GM19351 (cell line): ENCODE measurements around the gene GALNT13.

Source experiments
- ATAC-seq: cut with Tn5 transposase; IDR thresholded peaks from one replicate; pipeline ENCODE4 v1.9.1; 2021; ENCODE audit warnings: mild to moderate bottlenecking, moderate library complexity; ENCODE audit not compliant: unreplicated experiment

Gene GALNT13

DNA sequence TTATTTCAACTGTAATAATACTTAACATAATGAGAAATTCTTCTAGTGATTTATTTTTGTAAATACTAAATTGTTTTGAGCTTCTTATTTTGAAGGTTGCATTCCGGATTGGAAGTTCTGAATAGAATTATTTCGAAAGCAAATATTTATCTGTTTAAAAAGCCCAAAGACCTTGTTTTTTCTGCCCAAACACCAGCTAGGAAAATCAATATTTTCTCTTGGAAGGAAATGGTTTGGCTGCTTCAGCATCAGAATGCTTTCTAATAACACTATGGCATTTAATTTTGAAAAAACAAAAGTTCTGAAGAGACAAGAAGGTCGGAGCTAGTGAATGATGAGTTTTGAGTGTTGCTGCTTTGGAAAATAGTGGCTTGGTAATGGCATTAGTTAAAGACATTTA lies 522.9 kb downstream of the GALNT13 start:
- ATAC-seq = no peak

DNA sequence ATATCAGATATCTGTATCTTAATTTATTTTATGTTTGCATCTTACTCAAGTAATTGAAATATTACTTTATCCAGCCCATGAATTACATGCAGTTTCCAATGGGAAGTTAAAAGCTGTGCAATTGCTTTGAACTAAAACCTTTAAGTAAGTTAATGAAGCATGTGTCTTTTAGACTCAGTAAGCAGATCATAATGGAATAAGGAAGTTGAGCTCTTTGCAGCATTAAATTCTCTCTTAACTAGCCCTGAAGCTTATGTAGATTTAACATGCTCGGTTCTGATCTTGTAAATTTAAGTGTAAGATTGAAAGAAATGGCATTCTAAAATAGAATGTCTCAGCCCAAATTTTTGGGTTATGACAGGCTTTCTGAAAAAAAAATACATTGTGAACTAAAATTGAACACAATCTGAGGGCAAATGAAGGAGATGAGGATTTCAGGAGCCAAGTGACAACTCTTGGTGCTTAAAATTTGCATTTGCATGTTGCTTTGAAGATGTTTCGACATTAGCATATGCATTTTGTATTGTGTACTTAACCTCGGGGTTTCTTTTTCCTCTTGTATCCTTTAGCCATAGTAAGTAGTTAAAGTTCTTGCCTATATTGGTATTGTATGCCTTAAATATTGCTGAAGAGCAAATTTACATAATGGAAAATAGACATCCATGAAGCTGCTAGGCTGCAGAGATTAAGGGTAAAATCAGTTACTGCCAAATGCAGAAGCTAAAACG lies 529.0 kb downstream of the GALNT13 start:
- no peak for ATAC-seq

DNA sequence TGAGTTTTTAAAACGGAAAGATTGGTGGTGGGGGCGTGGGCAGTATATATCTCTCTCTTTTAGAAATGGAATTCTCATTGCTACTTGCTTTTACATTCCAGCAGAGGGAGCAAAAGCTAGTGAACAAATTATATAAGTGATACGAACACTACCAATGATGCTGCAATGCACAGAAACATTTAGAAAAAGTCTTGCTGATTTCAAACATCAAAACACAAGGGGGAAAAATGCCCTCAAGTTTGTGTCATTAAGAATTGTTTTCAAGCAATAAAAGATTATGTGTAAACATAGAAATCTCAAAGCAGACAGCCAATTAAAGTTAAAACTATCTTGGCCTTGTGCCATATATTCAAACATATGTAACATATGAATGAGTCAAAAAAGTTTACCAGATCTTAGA lies 530.5 kb downstream of the GALNT13 start:
- ATAC-seq = peak; percentile 80

GRCh38 chr2:154403242-154403790 lies 531.6 kb downstream of the GALNT13 start:
- no peak for ATAC-seq

- ATAC-seq = no peak
Measured at GRCh38 chr2:154408786-154409185, 537.1 kb downstream of the GALNT13 start.

DNA sequence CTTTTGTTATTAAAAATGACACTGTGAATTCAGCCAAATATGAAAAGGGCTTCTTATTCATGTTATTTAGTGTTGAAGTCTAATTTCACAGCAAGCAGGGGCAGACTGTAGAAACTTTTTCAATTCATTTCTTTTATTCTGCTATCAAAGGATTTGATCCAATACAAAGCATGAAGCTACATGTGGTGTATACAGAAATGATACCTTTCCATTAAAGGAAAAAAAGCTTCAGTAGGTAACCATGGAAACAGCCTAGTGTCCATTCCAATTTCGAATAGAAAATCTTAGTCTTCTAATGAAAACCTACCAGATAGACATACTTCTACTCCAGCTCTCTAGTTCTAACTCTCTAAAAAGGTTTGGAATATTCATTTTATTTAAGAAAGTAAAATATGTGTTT lies 550.5 kb downstream of the GALNT13 start:
- no peak for ATAC-seq

GRCh38 chr2:154425994-154426393 lies 554.3 kb downstream of the GALNT13 start:
- ATAC-seq = no peak

DNA sequence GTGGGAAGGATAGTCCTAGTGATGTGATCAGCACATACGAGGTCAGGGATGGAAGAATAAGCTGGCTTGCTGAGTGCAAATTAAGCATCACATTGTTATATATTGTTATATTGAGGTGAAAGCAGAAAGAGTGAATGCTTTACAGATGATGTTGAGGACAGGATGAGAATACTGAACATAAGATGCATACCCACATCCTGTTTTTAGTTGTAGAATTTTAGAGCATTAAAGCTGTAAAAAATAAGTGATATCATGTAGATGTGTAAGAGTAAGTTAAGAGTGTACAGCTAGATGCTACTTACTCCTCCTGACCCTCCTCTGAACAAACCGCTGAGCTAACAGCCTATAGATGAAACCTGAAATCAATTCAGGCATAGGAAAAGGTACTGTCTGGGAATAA lies 555.7 kb downstream of the GALNT13 start:
- ATAC-seq = no peak

- no peak for ATAC-seq
Measured at GRCh38 chr2:154428022-154428421, 556.3 kb downstream of the GALNT13 start.

DNA sequence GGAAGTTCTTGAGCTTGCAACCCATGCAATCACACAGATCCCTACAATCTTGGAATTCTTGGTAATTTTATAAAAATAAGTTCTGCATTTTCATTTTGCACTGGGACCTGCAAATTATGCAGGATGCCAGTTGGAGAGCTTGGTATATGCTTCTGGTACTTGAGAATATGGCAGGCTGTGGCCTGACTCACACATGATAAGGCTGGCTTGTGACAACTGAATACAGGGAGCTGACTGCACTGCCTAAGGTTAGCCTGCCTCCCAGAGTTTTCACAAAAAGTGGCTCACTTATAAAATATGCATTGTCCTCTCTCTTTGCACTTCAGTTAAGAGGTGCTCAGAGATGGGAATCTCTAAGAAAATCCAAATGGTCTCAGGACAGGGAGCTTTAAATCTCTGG lies 561.3 kb downstream of the GALNT13 start:
- ATAC-seq = no peak

- no peak for ATAC-seq
Measured at GRCh38 chr2:154437104-154437503, 565.4 kb downstream of the GALNT13 start.

DNA sequence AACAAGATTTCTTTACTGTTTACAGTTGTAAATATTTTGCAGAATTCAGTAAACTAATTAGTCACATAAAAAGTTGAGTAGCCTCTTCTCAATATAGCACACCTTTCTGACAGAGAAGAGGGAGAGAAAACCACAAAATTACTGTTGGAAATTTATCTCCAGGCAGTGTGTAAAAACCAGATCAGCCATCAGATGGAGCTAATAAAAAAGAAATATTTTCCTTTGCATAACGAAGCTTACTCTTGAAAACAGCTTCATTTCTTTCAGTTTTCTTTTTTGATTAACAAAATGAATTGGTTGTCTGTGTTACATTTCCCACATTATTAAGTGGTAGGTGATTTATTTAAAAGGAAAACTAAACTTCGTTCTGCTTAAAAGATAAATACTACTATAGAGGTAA lies 567.4 kb downstream of the GALNT13 start:
- ATAC-seq = no peak

DNA sequence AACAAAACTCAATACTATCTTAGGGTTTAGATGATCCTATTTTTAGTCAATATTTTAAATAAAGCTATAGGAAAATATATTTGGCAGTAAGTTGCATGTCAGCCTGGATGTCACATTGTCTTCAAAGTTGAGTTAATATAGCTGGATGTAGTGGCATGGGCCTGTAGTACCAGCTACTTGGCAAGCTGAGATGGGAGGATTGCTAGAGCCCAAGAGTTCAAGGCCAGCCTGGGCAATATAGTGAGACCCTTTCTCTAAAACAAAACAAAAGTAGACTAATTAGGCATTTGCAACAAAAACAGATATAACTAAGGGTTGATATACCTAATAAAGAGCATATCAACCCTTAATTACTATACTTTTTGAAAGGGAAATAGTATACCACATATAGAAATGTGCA lies 572.2 kb downstream of the GALNT13 start:
- ATAC-seq = no peak

DNA sequence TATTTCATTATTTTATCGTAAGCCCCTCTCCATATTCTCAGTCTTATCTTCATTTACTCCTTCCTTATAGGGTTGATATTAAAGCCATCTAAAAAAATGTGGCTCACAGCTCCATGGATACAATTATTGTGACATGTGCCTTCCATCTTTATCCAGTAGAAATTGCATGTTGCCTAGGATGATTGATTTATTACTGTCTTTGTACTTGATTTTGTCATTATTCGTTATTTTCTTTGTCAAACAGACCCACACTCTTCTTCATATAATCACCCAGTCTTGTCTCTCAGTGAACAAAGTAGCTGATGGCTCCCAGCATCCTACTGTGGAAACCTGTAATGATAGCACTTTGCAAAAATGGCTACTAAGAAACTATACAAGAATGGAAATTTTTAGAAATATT lies 574.6 kb downstream of the GALNT13 start:
- ATAC-seq = no peak

GRCh38 chr2:154447727-154448418 lies 576.2 kb downstream of the GALNT13 start:
- no peak for ATAC-seq

- ATAC-seq = no peak
Measured at GRCh38 chr2:154449951-154450658, 578.4 kb downstream of the GALNT13 start.

GRCh38 chr2:154452471-154452870 lies 580.7 kb downstream of the GALNT13 start:
- no peak for ATAC-seq

DNA sequence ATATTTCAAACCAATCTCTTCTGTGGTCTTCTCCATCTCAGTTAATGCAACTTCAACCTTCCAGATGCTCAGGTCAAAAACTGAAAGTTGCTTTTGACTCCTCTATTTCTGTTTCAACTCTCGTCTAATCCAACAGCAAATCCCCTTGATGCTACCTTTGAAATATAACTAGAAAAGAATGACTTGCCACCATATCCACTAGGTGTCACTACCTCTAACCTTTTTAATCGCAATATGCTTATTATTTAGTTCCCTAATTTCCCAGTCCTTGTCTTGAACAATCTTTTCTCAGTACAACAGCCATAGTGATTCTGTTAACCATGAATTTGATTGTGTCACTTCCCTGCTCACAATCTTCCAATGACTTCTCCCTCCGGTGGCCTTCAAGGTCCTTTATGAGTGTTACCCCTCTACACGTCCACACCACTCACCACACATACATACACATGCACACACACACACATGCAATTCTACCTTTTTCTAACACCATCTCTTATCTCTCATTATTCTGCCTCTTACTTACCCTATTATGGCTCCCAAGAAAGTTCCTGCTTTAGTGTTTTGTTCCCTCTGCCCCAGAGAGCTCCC lies 581.3 kb downstream of the GALNT13 start:
- peak; percentile 78 for ATAC-seq

DNA sequence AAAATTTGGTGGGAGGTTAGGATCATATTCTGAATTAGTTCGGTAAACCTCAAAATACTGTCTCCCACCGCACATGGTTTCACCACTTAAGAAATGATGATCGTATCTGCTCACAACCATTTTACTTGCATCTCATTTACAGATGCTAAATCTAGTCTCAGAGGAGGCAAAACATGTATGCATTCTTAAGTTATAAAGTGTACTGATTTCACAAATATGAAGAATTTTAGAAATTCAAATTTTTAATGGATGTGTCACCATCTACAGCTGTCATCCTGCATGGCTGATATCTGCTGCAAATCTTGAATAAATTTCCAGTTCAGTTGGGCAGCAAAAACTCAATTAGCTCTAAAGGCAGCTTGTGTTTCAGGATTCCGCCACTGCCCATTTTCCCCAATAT lies 583.4 kb downstream of the GALNT13 start:
- ATAC-seq = no peak

GRCh38 chr2:154455866-154456265 lies 584.1 kb downstream of the GALNT13 start:
- no peak for ATAC-seq

DNA sequence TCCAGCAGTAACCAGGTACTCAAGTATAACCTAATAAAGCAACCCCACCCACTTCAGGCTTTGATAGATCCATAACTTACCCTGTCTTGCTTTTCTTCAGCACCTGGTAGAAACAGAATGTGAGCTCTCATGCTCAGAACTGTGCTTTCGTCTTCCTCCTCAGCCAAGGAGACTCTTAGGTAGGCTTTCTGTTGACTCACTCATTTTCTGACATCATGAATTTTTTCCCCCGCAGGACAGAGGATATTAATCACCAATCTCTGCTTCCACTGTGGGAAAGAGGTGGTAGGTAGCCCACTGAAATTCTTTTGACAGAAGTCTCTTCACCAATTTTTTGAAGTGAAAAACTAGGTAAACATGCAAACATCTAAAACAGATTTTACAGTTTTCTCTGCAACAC lies 585.6 kb downstream of the GALNT13 start:
- no peak for ATAC-seq
